Glomerular endothelial cell (primary cell): ENCODE data around the gene VIL1. TPM values are rescaled to one million over a fixed set of nuclear protein-coding genes. Genes with fewer than 3 reads are reported as not detected.
A peak's percentile ranks its signal among the peaks of the same experiment; 100 is the strongest.

Source experiments
- DNase-seq: peaks from one replicate; pipeline ENCODE4 v3.0.0-alpha.2; 2011; ENCODE audit warnings: low read depth, low spot score; ENCODE audit errors: extremely low read depth
- total RNA-seq: library from RNA; depleted of rRNA; stranded (reverse); fragments of >200 nt; gene quantifications from 2 replicates; pipeline ENCODE4 v1.2.3, GENCODE V29; 2015

Gene VIL1
- total RNA-seq, 1 donor from 2014 or later = not detected

- DNase-seq = no peak
Measured at GRCh38 chr2:218479595-218479994, 60.7 kb downstream of the VIL1 start.

GRCh38 chr2:218482651-218483050 is 63.7 kb downstream of the VIL1 start:
- no peak for DNase-seq

GRCh38 chr2:218485986-218486667 is 67.2 kb downstream of the VIL1 start:
- no peak for DNase-seq

- no peak for DNase-seq
Measured at GRCh38 chr2:218500501-218501060, 81.7 kb downstream of the VIL1 start.

- DNase-seq = peak; percentile 56
Measured at GRCh38 chr2:218501665-218502064, 82.7 kb downstream of the VIL1 start.

Other genes with a start within 250 kb of the VIL1 start
- gene ARPC2, start 201.9 kb upstream of the VIL1 start, total RNA-seq = 530 and 644 TPM in 2 replicates
- gene GPBAR1, start 158.1 kb upstream of the VIL1 start, total RNA-seq = 0.35 and 0.39 TPM in 2 replicates
- 97.7 and 120 TPM in 2 replicates for gene AAMP, start 149.0 kb upstream of the VIL1 start, total RNA-seq
- 32.6 and 41.8 TPM in 2 replicates for gene PNKD, start 148.6 kb upstream of the VIL1 start, total RNA-seq
- 113 and 115 TPM in 2 replicates for gene TMBIM1, start 126.6 kb upstream of the VIL1 start, total RNA-seq
- gene CATIP, start 62.3 kb upstream of the VIL1 start, total RNA-seq = not detected in 2 replicates
- gene SLC11A1, start 36.9 kb upstream of the VIL1 start, total RNA-seq = 0.05 TPM in 1 of 2 replicates, not detected in the other
- gene CTDSP1, start 19.3 kb upstream of the VIL1 start, total RNA-seq = 58.7 and 72.6 TPM in 2 replicates
- 6.9 and 7.6 TPM in 2 replicates for gene USP37, start 149.2 kb downstream of the VIL1 start, total RNA-seq
- 50.9 and 72.8 TPM in 2 replicates for gene CNOT9, start 149.7 kb downstream of the VIL1 start, total RNA-seq
- gene PLCD4, start 188.8 kb downstream of the VIL1 start, total RNA-seq = 0.05 and 0.93 TPM in 2 replicates
- gene ZNF142, start 240.5 kb downstream of the VIL1 start, total RNA-seq = 22.4 and 28.7 TPM in 2 replicates
- gene BCS1L, start 240.6 kb downstream of the VIL1 start, total RNA-seq = 30.9 and 37.6 TPM in 2 replicates